GM21515 (cell line): Measurements from ENCODE around the gene MYL6.

ENCODE experiments used
- ATAC-seq: cut with Tn5 transposase; IDR thresholded peaks from one replicate; pipeline ENCODE4 v1.9.1; 2021; ENCODE audit not compliant: unreplicated experiment

MYL6 gene

DNA sequence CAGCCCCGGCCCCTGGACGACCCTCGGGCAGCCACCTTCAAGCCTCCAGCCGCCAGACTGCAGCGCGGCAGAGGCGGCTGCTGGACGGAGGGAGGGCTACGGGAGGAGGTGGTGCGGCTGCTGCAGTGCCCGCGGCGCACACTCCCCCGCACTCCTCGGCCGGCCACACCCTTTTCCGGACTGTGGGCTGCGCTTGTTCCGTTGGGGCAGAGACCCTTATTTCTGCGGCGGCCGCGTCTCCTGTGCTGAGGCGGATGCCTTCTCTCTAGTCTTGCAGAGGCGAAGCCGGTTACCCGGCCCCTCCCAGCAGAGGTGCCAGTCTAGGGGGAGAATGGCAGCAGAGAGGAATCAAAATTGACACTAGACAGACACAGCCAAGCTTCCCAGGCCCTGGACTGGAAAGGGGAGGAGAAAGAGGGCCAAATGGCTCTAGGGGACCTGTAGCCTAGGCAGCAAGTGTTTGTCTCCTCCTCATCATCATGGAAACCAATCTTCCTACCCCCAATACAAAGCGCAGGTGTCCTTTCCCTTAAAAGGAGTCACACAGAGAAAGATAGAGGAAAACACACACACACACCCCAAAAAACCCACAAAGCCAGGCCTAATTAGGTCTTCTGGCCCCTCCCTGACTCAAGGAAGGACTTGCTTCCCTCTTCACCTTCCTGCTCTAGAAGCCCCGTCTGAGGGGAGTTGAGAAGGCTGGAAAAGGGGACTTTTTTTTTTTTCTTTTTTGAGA, 28.8 kb upstream of the MYL6 start:
- ATAC-seq = no peak

DNA sequence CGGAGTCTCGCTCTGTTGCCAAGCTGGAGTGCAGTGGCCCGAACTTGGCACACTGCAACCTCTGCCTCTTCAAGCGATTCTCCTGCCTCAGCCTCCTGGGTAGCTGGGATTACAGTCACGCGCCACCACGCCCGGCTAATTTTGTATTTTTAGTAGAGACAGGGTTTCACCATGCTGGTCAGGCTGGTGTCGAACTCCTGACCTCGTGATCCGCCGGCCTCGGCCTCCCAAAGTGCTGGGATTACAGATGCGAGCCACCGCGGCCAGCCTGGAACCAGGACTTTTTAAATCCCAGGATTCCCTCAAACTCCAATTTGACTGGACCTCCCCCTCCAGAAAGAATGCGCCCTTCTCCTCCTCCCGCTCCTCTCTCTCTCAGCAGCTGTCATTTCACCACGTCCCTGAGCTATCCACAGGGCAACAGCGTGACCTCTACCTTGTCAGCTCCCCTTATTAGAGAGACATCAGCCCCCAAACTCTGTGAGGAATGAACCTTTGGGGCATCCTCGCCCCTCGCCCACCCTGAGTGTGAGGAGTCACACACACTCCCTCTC, 28.1 kb upstream of the MYL6 start:
- no peak for ATAC-seq

DNA sequence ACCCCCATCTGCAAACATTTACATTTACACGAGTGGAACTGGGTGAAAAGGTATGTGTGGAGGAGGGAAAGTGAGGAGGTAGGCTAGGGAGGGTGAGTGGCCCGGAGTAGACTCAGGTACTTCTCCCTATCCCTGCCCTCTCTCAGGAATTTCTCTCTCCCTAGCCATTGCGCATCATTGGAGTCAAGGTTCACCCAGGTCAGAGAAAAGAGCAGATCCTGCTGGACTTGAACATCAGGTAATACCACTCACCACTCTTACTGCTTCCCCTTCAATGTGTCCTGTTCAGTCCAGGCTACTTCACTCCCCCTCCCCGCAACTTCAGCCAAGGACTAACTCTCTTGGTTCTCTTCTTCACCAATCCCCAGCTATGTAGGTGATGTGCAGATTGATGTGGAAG, 27.3 kb upstream of the MYL6 start:
- ATAC-seq = no peak

DNA sequence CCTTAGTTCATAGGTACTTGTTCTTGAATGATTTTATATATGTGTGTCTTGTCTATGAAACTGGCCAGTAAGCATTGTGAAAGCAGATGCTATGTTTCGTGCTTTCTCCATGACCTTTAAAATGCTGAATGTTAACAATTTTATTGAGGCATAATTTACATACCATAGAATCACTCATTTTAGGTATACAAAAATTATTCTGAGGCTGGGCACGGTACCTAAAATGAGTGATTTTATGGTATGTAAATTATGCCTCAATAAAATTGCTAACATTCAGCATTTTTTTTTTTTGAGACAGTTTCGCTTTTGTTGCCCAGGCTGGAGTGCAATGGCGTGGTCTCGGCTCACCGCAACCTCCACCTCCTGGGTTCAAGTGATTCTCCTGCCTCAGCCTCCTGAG, 23.3 kb upstream of the MYL6 start:
- ATAC-seq = no peak

DNA sequence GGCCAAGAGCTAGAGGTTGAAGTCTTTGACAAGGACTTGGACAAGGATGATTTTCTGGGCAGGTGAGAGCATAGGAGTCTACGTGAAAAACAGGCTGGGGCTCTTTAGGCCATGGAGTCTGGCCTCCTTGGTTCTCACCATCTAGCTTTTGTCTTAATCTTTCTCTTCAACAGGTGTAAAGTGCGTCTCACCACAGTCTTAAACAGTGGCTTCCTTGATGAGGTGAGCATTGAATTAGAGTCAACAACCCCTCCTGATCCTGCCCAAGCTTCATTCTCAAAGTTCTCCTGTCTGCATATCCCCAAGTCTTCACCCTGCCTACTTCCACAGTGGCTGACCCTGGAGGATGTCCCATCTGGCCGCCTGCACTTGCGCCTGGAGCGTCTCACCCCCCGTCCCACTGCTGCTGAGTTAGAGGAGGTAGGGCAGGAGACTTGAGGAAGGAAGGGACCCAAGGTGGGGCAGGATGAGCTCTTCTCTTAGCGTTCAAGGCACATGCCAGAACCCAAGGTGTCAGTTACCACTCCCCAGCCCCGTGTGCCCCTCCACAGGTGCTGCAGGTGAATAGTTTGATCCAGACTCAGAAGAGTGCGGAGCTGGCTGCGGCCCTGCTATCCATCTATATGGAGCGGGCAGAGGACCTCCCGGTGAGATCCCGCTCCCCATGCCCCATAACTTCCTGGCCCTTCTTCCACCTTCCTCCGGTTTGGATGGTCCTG, 20.1 kb upstream of the MYL6 start:
- no peak for ATAC-seq

DNA sequence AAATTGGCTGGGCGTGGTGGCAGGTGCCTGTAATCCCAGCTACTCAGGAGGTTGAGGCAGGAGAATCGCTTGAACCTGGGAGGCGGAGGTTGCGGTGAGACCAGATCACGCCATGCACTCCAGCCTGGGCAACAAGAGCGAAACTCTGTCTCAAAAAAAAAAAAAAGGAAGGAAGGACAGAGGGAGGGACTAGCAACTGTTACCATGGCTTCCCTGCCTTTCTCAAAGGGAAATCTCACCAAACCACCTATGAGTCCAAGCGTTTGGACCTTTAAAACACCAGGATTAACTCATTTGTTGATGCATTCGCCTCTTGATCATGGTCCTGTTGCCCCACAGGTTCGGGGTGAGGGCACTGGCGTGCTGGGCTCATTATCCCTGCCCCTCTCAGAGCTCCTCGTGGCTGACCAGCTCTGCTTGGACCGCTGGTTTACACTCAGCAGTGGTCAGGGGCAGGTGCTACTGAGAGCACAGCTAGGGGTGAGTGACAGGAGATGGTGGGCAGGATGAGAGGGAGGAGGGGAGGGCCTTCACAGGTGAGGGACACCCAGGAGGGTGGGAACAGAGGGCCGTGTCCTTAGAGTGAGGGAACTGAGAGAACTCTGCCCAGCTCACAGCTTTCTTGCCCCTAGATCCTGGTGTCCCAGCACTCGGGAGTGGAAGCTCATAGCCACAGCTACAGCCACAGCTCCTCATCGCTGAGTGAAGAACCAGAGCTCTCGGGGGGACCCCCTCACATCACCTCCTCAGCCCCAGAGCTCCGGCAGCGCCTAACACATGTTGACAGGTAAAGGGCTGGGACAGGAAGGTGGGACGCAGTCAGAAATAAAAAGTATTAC, 16.0 kb upstream of the MYL6 start:
- no peak for ATAC-seq

DNA sequence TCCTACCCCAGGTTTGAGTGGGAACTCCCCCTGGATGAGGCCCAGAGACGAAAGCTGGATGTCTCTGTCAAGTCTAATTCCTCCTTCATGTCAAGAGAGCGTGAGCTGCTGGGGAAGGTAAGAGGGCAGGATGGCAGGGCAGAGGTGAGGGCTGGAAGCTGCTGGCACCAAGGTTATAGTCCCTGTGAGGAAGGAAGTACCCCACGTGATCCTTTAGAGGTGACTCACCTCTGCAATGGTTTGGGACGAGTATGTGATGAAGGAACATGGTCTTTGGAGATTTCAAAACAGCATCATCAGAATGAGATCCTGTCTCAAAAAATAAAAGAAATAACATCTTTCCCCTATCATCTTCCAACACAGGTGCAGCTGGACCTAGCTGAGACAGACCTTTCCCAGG, 14.9 kb upstream of the MYL6 start:
- no peak for ATAC-seq

DNA sequence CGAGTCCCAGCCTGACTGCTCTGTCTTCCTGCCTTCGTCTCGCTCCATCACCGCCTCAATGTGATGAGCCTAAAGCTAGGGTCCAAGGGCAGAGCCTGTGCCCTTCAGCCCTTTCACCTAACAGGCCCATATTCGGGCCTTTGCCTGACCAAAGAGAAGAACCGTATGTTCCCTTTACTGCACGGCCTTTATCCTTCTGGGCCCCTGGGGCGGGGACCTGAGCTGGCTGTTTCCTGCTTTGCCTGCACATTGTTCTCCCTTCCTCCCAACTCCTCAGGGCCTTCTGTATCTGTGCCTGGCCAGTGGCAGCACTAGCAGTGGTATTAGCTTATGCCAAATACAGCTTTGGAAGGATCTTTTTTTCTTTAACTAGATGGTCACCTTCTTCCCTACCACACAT, 14.3 kb upstream of the MYL6 start:
- ATAC-seq = no peak

DNA sequence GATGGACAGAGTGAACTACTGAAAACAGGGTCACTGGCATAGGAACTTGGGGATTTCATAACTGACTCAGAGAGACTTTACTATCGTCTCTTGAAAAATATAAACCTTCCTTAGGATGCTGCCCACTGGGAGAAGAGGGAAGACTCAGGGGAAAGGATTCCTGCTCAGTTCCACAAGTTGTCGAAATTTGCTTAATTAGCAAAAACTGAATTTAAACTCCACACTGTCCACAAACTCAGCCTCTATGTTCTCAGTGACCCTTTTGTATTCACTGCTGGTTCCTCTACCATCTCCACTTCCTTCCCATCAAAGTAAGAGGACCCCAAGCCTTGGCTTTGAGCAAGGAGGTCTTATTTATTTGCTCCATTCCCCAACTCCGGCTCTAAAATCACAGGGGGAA, 12.9 kb upstream of the MYL6 start:
- no peak for ATAC-seq

DNA sequence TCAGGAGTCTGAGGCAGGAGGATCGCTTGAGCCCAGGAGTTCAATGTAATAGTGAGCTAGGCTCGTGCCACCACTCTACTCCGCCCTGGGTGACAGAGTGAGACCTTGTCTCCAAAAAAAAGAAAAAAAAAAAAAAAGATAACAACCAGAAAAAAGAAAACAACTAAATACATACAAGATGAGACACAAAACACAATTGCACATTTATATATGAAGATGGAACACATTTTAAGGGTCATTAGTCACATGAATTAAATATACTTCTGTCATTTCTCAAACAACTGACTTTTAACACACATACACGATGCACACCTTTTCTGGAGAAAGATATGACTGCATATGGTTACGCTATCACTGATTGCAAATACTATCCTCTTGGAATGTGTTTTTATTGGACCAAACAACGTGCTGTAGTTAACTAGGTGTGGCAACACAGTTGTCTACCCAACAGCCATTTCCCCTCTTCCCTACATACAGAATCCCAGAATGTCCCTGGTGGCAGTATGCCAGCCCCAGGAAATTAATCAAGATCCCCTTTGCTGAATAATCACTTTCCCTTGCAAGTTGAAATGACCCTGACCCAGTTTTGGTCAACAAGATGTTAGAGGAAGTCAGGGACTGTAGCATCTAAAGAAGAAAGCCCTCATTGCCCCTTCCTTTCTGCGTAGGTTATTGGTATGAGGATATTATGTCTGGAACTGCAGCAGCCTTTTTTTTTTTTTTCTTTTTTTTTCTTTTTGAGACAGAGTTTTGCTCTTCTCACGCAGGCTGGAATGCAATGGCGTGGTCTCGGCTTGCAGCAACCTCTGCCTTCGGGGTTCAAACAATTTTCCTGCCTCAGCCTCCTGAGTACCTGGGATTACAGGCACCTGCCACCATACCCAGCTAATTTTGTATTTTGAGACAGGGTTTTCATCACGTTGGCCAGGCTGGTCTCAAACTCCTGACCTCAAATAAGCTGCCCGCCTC, 11.4 kb upstream of the MYL6 start:
- ATAC-seq = no peak

DNA sequence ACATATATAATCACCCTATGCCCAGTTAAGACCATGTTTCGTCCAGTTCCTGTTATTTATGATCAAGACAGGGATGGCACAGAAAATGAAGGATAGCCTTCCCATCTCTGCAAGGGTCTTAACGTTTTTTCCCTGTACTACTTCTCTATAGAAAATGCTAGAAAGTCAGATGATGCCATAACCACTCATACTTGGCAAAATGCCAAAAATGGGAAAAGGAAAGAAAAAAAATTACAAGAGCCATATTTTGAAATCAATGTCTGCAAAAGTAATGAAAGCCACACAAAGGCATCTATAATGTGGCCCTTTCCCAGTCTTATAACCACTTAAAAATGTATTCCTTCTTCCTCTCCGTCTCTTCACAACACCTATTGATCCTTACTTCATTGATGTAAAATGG, 7.6 kb upstream of the MYL6 start:
- ATAC-seq = no peak

DNA sequence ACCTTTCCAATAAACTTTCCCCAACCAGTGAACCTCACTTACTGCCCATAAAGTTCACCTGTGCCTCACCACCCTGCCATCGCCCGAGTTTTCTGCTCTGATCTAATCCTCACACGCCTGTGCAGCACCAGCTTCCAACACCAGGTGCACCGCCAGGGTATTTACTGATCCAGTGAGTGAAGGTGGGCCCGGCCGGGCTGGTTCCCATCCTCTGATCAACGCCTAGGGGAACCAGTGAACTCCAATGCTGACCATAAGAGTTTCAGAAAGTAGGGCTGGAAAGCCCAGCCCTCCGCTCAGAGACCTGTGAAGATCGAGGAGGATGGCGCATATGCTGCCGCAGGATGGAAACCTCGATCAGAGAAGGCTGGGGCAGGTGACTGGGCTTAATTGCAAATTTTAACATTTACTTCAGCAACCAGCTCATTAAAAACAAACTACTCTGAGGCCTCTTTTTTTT, 6.5 kb upstream of the MYL6 start:
- ATAC-seq = peak; percentile 50

DNA sequence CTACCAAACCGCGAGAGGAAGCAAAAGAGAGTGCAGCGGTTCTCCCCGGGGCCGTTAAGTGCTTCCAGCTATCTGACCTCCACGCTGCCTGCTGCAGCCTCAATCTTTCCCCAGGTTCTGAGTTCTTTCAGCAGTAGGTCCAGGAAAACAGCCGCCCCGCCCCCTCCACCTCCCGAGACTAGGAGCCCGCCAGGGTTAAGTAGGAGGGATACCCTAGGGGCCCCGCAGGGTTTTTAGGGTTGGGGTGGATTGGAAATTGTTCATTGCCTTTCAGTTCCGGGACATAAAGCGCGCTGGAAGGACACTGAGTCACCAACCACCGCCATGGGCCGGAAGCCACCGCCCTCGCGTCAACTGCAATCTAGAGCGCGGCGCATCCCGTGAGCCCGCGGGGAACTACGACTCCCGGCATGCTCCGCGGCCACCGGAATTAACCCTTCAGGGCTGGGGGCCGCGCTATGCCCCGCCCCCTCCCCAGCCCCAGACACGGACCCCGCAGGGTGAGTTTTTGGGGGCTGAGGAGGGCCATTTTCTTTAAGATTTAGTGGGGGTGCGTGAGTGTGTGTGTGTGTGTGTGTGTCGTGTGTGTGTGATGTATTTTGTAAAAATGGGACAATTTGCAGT, 5.9 kb upstream of the MYL6 start, which contains the start of gene MYL6B:
Gene MYL6B (plus strand): TSS at position 456 of the 624 bp plus-strand sequence. CDS start 1,332 bp downstream, outside the sequence.
- peak; percentile 84 for ATAC-seq

DNA sequence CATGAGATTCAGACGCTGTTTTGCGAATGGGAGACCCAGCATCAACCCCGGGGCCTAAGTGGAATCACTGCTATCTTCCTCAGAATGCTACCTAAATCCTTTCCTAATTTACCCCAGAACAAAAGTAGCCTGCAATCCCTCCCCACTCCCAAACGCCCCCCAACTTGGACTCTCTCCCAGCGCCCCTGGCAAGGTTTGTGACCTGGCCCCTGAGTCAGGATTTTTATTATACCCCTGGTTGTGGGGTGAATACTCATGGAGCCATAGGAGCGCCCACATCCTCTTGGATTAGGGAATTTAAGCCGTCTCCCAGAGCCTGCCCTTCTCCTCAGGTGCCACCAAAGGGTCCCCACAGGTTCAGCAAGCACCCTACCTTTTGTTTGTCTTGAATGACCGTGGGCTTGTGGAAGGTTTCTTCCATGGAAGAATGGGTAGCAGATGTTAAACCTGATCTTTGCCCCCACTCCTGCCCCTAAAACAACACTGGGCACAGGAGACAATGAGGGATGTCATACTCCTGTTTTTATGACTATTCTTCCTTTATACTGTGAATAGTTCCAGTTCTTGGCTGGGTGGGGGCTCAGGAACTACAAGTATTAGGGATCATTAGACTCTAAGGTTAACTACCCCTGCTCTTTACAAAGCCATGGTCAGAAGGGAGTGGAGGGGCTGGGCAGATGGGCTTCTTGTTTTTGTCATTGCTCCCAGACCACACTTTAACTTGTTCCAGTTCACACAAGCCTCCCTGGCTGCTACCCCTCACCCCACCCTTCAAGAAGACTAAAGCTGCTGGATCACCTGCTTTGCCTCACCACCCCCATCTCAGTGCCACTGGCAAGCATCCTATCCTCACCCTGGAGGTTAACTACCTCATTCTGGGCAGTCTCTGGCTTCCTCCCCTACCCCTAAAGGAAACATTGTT, 5.1 kb upstream of the MYL6 start:
- ATAC-seq = no peak

DNA sequence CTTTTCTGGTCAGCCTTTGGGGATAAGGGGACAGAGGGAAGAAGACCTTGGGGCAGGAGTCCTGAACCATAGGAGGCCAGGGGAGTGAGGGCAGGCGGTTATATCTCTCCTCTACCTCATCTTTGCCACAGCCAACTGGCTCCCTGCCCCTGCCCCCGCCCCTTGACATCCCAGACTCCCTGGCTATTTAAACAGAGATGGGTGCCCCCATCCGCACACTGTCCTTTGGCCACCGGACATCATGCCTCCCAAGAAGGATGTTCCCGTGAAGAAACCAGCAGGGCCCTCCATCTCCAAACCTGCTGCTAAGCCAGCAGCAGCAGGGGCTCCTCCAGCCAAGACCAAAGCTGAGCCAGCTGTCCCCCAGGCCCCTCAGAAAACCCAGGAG, 4.5 kb upstream of the MYL6 start:
- ATAC-seq = no peak

DNA sequence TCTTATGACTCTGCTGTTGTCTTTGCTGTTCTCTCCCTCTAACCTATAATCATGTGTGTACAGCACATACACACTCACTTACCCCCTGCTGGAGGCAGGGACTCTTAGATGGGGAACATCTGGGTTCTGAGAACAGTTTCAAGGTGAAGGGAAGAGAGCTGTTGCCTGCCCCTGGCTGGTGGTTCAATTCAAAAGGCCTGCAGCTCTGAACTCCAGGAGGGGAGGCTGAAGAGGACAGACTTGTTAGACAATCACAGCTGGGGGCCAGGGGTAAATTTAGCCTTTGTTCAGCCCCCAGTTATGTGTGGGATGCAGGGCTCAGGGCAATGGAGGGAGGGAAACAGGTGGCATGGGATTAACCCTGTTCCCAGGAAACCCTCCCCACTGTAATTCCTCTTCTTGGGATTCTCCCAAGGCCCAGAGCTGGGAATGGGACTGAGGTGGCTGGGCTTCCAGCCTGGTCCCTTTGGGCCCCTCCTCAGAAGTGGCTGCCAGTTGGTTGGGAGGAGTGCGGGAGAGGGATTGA, 3.9 kb upstream of the MYL6 start:
- no peak for ATAC-seq

DNA sequence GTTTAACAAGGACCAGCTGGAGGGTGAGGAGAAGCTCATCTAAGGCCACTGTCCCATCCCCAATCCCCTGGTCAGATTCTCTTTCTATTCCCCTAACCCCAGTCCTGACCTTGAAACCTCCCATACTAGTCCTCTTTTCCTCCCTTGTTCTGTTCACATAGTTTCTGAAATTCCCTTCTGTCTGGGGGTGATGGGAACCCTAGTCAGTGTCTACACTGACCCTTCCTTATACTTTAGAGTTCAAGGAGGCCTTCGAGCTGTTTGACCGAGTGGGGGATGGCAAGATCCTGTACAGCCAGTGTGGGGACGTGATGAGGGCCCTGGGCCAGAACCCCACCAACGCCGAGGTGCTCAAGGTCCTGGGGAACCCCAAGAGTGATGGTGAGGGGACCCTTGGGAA, 3.3 kb upstream of the MYL6 start:
- no peak for ATAC-seq

DNA sequence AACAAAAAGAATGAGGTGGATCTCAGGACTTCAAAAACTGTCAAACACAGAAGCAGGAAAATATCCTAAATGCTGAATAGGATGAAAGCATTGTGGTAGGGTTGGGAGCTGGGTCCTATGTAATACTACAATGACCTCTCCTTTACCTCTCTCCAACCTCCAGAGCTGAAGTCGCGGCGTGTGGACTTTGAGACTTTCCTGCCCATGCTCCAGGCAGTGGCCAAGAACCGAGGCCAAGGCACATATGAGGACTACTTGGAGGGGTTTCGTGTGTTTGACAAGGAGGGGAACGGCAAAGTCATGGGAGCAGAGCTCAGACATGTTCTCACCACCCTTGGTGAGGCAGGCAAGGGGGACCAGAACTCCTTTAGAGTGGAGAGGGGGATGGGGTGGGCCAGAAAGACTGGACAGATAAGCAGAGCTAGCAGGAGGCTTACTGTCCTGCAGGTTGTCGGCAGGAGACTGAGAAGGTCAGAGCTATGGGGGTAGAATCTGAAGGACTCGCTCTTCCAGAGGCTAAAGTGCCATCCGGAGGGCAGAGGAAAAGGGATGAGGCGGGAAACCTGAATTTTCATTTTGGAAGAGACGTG, 2.8 kb upstream of the MYL6 start:
- no peak for ATAC-seq
